ENCODE measurements around the gene CTPS2. TPM values are rescaled to one million over a fixed set of nuclear protein-coding genes. Genes with fewer than 3 reads are reported as not detected.

The CTPS2 gene
- polyA plus RNA-seq, 1 donor, result 20.8 TPM

DNA sequence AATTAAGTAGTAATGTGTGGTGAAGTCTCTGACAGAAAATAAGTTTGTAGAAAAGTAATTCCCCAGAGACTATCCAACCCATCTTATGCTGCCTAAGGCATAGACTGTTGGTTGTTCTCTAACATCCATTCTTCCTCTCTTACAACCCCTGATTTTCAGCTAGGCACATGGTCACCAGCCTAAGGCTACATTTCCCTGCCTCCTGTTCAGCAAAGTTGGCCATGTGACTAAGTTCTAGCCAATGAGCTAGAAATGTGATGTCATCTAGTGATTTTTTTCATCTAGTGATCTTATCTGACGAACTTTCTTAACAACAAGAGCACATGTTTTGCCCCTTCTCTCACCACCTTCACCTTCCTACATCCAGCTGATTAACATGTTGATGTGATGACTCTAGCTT lies 164.8 kb downstream of the CTPS2 start:
- DNase-seq, result no peak

DNA sequence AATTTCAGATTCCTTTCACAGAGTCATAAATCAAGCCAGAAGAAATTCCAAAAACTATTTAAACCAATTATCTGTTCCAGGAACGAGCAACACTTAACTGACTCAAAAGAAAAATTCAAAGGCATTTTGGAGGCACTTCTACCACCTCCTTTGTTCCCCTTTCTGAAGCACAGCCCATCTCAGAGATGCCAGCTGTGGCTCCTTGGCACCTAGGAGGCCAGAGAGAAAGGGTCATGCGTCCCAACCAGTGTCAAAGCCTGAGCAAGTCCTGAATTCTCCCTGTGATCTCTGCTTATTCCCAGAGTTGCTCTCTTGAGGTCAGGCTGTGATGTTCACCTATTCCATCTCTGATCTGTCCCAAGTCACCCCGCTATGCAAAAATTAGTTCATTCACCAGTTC lies 167.5 kb downstream of the CTPS2 start:
- no peak for DNase-seq

Other genes starting within 250 kb of the CTPS2 start
- not detected for gene S100G, start 62.5 kb downstream of the CTPS2 start, polyA plus RNA-seq (ENCODE audit: insufficient read length)
- gene SYAP1, start 6.9 kb upstream of the CTPS2 start, polyA plus RNA-seq (ENCODE audit: insufficient read length), result 15.9 TPM
- 9.2 TPM for gene TXLNG, start 73.8 kb upstream of the CTPS2 start, polyA plus RNA-seq (ENCODE audit: insufficient read length)
- gene RBBP7, start 157.7 kb upstream of the CTPS2 start, polyA plus RNA-seq (ENCODE audit: insufficient read length), result 159 TPM
- gene REPS2, start 234.0 kb upstream of the CTPS2 start, polyA plus RNA-seq (ENCODE audit: insufficient read length), result 7.1 TPM

Measured in hindlimb muscle (tissue), 1 donor.